CD4-positive, alpha-beta T cell treated with Interleukin-6 for 4 hours (primary cell): ENCODE measurements around the gene PALMD.

ENCODE experiments used
- DNase-seq: peaks from one replicate; pipeline ENCODE4 v3.0.0-alpha.2; 2020; ENCODE audit warnings: mixed read lengths

Gene PALMD

GRCh38 chr1:99635664-99636063 is 10.2 kb upstream of the PALMD start:
- no peak for DNase-seq

DNA sequence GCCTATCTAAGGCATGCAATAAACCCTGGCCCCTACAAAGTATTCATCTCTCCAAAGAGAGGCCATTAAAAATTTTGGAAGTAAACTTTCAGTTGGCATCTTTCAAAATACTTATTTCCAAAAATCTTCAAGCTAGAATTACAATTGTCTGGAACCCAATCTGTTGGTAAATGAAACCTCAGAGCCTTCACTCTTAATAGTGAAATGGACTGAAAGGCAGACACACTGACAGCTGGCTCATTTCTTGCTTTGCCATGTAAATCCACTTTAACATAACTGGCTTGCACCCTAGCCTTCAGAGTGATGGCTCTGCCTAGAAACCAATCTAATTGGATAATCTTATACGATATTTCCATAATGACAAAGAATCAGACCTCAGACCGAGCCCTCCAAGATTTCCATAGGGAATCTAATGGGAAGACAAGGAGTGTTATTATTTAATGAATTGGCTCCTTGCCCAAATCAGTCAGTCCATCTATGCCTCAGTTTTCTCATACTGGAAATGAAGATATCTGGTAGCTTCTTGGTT is 9.2 kb upstream of the PALMD start:
- DNase-seq: no peak

DNA sequence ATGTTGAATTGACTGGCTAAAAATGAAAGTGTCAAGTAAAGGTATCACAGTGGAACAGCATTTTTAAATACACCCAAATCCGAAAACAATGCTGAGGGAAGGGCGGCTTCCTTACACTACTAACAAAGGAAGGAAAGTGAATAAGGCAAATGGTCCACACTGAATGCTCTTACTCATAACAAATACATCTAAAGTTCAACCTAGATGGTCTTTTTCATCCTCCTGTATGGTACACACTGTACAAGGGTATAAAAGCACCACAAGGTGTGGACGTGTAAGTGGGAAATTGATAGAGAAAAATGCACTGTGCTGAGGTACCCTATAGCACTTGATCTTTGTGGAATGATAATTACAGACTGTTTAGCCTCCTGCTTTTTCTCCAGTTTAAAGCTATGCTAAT is 7.1 kb upstream of the PALMD start:
- DNase-seq: no peak

DNA sequence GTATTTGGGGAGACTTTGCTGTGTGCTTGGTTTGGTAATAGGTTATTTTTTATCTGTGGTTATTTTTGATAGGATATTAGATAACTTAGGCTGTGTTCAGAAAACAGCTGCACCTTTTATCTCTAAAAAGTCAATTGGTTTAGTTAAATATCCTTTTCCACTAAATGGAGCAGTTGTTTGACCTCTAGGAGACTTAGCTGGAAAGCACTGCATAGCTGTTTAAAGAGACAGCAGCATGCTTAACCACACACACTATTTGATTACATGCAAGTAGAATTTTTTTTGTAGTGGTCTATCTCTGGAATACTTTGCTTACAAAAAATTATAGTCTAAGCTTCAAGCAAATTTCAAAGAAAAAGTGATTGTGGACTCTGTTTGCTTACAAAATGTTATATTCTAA is 6.5 kb upstream of the PALMD start:
- no peak for DNase-seq

GRCh38 chr1:99639945-99640344 is 6.0 kb upstream of the PALMD start:
- no peak for DNase-seq

GRCh38 chr1:99640672-99641071 is 5.2 kb upstream of the PALMD start:
- no peak for DNase-seq

GRCh38 chr1:99641558-99641957 is 4.4 kb upstream of the PALMD start:
- DNase-seq: no peak

GRCh38 chr1:99642053-99642452 is 3.9 kb upstream of the PALMD start:
- DNase-seq: no peak

DNA sequence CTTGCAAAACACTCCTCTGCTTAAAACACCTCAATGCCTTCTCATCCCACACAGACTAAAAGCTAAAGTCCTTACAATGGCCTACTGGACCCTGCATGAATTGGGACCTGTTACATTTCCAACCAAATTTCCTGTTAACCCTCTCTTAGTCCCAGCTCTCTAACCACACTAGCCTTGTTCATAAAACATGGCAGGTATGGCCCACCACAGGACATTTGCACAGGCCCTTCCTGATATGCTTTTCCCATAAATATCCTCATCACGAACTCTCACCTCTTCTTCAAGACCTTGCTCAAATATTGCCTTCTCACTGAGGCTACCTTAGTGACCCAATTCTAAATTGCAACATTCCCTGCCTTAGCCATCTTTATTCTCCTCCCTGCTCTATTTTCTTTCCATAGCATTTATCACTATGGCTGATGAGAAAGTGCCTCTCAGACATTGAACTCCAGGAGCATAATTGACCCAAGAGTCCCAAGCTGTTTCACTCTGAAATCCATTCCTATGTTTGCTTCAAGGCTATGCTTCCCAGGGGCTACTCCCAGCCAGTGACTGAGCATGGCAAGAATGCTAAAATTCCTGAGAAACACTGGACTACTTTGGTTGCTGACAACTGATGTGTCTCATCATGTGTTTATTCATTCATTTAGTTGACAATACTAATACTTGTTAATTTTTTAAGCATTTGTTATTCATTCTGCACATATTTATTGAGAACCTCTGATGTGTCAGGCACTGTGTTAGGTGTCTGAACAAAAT is 2.7 kb upstream of the PALMD start:
- no peak for DNase-seq

GRCh38 chr1:99644279-99645004 is 1.5 kb upstream of the PALMD start:
- DNase-seq: no peak

DNA sequence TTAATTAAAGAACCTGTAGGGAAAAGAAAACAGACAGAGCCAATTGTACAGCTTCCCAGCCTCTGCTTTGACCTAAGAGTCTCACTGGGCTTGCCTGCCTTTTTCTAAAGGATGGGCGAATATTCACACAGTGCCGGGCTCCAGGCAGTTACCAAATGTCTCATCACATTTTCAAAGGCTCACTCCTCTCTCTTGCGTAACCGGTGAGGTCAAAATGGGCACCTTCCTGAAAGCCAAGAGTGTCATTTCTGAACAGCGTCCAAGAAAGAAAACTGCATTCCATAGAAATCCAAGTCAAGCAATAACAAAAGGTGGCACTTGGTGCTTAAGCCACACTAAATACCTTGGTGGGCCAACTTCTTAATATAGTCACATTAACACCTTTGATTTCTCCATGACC is 710 bp upstream of the PALMD start:
- no peak for DNase-seq

GRCh38 chr1:99646868-99647267 is 955 bp downstream of the PALMD start:
- no peak for DNase-seq

GRCh38 chr1:99647490-99647889 is 1.6 kb downstream of the PALMD start:
- DNase-seq: no peak

GRCh38 chr1:99648107-99648506 is 2.2 kb downstream of the PALMD start:
- no peak for DNase-seq

- no peak for DNase-seq
Observed at GRCh38 chr1:99650030-99650429, 4.1 kb downstream of the PALMD start.

DNA sequence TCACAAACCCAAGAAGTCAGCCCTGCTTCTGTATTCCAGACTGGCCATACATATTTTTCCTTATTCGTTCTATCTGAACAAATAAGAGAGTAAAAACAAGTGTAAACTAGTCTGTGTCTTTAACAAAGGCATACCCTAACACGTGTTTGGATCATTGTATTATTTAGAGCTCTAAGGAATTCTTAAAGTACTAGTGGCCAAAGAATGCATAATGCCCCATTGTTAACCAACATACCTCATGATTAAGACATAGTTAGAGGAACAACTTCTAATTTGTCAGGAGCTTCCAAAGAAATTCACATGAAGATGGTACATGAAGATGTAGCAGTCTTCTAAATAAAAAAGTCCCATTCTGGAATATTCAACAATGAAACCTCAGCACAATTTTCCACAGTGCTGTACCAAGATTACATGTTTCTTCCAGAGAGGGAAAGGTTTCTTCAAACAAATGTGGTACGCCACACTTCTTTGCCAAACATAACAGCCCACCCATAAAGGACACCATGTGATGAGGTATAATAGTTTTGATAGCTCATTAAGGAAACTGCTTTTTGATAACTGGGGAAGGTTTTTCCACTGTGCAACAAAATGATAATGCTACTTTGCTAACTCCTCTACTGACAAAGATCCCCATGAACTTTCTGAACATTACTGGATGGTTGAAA is 5.0 kb downstream of the PALMD start:
- no peak for DNase-seq

DNA sequence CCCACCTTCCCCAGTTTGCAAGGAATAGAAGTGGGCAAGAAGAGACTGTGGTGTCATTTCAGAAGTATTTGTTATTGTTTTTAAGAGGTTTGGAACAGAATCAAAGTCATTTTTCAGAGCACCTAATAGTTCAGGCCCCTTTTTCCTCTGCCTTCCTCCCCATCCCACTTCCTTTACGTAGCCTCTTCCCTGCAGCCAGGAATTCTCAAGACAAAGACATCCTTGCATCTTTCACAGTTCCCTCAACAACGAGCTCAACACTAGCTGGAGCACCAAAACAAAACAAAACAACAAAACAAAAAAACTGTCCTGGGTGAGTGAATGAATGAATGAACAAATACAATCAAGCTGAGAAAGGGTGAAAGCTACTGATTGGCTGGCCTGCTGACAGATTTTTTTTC is 7.0 kb downstream of the PALMD start:
- DNase-seq: no peak

GRCh38 chr1:99655376-99655775 is 9.5 kb downstream of the PALMD start:
- DNase-seq: no peak

DNA sequence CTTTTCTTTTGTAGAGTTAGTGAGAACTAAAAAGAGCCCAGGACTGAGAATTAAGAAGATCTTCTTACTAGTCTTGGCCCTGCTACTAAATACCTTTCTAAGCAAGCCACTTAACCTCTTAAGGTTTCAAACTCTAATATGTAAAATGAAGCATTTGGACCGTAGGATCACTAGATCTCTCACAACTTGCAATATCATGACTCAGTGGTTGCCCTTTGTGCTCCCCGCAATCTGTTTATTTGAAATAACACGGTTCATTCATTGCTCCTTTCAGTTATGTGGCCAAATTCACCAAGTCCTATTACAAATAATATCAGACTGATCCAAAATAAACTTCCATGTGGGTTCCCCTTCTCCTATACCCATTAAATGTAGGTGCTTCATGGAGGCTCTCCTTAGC is 10.8 kb downstream of the PALMD start:
- no peak for DNase-seq

GRCh38 chr1:99657213-99658030 is 11.5 kb downstream of the PALMD start:
- DNase-seq: no peak

DNA sequence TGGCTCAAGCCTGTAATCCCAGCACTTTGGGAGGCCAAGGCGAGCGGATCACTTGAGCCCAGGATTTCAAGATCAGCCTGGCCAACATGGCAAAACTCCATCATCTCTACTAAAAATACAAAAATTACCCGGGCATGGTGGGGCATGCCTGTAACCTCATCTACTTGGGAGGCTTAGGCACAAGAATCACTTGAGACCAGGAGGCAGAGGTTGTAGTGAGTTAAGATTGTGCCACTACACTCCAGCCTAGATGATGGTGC is 12.0 kb downstream of the PALMD start:
- DNase-seq: no peak

DNA sequence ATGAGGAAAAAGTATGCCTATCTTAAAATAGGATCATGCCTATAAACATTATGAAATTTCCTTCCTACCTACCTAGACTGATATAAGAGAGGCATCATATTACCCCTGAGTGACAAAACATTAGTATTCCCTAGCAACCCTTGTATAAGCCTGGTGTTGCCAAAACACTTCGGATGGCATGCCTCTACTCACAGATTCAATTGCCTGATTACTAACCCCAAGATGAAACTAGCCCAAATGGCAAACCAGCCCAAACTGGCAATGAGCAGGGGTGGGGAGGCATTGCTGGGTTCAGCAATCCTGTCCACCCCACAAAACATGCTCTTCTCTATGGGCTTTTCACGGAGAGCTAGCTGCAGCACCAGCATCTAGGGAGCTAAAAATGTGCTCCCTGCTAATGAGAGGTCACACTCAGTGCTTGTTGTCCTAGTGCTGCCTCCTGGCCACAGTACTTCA is 13.9 kb downstream of the PALMD start:
- DNase-seq: no peak

GRCh38 chr1:99660496-99660895 is 14.6 kb downstream of the PALMD start:
- no peak for DNase-seq
